OCI-M1 (cell line): ENCODE results near the gene MAP4K2.

Experiments
- DNase-seq: peaks from one replicate; lab custom pipeline; 2025; lab: John Stamatoyannopoulos, UW

Gene MAP4K2

DNA sequence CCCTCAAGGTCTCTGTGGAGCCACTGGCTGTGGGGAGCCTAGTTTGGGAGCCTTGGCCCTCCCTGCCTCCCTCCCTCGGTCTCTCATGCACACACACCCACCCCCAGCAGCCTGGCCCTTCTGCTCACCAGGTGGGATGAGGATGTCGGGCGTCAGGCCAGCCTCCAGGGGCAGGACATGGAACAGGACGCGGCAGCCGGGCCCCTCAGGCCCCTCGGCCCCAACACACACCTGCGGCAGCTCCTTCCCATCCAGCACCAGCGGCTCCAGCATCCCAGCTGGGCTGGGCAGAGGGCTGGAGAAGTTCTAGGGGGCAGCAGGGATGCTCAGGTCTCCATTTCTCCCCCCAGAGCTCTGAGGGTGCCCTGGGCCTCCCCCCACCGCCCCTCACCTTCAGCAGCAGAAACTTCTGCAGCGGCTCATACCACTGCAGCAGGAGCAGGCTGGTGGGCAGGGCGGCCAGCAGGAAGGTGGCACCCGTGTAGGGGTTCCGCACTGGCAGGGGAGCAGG lies 11.2 kb downstream of the MAP4K2 start:
- no peak for DNase-seq

GRCh38 chr11:64790205-64791095 lies 12.6 kb downstream of the MAP4K2 start:
- DNase-seq, result no peak

- no peak for DNase-seq
Observed at GRCh38 chr11:64789331-64790204, 13.4 kb downstream of the MAP4K2 start.

DNA sequence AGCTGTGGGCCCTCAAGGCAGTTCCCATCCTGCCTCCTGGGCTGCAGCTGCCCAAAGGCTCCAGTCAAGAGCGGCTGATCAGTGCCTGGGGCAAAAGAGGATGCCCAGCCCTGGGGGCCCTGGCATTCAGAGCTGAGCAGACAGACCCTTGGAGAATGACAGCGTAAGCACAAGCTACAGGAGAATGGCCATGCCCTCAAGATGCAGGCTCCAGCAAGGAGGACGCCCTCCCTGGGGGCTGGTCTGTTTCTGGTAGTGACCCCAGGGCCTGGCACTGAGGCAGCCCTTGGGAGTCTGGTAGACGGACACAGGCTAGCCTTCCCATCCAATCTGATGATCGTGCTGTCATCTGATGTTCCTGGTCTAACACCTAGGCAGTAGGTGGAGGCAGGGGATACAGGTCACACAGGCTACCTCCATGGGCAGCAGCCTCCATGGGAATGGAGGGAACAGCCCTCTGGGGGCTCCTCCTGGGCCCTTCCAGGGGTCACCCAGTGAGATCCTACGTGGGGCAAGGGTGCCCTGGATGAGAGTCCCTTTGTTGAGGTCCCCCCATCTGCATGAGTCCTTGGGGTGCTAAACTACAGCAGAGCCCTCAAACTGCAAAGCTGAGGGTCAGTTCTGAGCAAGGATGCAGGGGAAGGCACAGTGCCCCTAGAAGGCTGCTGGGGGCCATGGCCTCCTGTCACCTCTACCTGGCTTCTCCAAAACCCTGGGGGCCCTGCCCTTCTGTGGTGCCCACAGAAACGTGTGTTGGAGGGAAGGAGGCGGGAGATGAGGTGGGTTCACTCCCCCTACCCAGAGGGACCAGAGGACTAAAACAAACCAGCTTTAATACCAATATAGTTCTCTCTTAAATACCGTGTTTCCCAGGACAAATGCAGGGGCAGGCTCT lies 14.4 kb downstream of the MAP4K2 start:
- no peak for DNase-seq

GRCh38 chr11:64787526-64788320 lies 15.3 kb downstream of the MAP4K2 start:
- DNase-seq, result peak; percentile 75

DNA sequence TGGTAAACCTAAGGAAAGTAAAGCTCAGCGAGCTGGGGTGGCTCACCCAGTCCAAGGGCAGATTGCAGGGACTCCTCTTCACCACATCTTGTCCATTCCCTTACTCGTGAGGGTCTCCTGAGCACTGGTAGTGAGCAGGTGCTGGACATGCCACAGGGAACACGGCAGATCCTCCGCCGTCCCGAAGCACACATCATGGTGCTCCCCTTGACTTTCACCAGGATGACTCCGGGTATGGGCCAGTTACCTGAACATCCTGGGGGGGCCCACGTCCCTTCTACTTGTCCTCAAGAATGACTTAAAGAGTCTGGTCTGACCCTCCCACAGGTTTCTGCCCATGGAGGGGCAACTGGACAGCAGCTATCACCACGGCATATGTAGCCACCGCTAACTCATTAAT lies 16.7 kb downstream of the MAP4K2 start:
- no peak for DNase-seq

DNA sequence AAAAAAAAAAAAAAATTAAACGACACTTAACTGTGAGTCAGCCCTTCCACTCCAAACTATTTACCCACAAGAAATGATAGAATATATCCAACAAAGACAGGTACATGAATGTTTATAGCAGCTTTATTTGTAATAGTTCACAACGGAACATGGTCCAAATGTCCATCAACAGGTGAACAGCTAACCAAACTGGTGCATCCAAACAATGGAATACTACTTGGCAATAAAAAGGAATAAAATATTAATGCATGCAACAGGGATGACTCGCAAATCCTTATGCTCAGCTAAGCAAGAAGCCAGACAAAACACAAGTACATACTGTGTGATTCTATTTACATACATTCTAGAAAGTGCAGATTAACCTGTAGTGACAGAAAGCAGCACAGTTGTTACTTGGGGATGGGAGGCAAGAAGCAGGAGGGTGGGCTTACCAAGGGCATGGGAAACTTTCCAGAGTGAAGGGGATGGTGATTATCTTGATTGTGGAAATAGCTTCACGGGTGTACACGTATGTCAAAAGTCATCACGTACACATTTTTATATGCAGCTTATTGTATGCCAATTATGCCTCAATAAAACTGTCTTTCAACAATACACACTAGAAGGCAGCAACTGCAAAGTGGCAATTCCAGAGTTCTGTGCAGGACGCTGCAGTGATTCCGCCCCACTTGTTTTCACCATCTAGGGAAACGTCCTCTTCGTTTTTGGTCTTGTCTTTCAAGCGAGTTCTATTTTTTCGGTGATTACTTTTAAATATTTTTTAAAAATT lies 18.0 kb downstream of the MAP4K2 start:
- no peak for DNase-seq

DNA sequence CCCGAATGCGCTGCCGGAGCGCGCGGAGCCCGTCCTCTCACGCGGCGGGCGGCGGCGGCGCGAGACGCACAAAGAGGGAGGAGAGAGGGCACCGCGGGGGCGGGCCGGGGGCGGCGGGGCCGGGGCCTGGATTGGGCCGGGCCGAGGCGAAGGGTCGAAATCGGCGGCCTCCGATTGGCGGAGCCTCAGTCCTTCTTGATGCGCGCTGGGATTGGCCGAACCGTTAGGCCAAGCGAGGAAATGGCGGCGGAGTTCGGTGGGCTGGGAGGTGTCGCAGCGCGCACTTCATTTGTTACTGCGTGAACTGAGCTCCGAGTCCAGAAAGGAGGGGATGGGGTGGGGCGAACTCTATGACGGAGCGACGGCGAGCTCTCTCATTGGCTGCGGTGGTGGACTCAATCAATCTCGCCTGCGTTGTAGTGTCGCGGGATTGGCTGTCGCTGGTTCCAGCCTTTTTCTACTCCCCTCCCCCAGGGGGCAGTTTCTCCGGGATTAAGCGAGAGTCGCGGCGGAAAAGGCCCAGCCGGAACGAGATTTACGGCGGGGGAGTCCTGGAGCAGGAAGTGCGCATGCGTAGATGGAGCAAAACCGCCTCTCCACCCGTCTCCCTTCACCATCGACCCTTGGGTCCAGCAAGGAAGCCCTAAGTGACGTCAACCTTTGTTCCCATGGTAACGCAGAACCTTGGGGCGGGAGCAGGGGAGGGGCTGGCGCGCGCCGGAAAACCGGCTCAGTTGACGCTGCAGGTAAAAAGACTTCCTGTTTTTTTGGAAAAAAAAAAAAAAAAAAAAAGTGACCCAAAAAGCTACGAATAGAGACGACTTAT lies 24.3 kb downstream of the MAP4K2 start, which contains the start of gene SF1:
SF1 (minus strand) TSS at position 70 of the 826 bp plus-strand sequence. CDS start 150 bp downstream, outside the sequence.
- DNase-seq, result peak; percentile 100

DNA sequence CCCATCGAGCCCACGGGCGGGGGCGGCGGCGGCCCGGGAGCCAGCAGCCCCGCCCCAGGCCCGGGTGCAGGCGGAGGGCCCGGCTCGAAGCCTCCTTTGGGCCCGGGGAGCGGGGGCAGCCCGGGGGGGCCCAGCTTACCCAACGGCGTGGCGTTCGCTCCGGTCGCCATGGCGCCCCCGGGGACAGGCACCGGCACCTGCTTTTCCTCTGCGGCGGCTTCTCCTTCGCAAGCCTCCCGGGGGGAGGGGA lies 24.9 kb downstream of the MAP4K2 start:
- no peak for DNase-seq

- peak; percentile 86 for DNase-seq
Observed at GRCh38 chr11:64777449-64778222, 25.4 kb downstream of the MAP4K2 start.

DNA sequence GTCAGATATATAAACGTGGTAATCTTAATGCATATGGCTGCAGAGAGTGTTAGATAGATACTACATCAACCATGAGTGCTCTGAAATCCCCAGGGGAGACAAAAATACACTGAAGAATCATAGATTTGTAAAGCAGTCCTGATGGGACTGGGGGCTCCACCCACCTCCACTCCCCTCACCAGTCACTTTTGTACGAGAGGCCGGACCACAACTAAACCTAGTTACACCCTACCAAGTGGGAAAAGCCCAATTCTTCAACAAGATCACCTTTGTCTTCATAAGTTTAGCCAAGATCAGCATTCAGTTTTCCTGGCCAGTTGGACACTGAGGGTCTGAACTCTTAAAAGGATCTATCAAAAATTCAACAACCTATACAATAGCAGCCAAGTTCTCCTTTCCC lies 26.1 kb downstream of the MAP4K2 start:
- no peak for DNase-seq

DNA sequence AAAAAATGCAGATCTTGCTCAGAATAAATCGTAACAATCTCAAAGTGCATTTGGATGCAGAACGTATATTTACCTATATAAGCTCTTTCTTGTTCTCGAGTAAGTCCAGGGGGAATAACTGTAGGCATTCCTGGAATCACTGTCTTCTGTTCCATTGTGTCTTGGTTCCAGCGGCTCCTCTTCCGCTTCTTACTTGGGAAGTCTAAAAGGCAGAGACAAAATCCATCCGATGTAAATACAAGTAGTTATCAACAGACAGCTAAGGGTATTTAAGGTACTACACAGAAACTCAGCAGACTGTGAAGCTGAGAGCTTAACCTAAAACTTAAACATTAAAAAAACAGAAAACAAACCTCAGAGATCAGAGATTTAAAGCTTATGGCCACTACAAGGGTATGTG lies 26.6 kb downstream of the MAP4K2 start:
- DNase-seq, result no peak

DNA sequence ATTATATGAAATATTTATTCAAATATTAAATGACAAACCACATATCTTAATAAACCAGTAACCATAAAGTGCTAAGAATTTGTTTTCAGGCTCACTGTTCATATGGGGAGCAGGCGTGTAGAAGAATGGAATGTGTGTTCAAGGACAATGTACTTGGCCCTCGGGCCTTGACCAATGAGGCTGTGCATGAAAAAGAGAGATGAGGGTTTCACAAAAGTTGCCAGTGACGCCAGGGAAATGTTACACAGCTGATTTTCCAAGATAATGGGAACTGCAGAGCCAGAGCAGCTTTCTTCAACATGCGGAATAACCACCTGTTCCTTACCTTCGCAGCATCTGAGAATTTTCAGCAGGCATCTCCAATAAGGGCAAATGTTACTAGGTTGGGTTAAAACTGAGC lies 28.9 kb downstream of the MAP4K2 start:
- DNase-seq, result no peak

DNA sequence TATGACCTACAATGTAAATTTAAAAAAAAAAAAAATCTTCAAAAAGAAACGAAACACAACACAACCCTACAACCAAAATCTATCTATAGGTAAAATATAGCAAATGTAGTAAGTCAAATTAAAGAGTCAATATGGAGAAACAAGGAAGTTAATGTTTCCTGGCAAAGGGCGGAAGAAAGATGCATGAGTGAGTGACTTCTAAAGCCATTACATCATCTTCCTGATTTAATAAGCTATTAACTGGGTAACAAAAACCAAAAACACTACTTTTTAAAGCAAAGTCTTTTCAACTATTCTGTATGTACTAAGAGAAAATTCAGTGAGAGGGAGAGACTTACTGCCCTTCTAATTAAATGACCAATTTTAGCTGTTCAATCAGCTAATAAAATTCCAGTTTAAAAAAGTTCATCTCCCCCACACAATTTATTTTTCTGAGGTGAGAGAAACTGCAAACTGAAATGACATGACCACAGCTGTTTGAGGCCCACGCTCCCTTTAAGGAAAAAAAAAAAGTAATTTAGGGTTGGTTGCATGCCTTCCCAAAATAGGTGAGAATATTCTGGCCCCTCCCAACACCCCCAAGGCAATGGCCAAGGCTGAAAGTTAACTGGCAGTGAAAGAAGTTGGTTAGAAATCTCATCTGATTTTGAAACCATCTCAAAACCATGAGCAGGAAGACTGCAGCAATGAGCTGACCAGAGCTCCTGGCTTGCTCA lies 30.6 kb downstream of the MAP4K2 start:
- no peak for DNase-seq

- DNase-seq, result no peak
Observed at GRCh38 chr11:64771861-64772260, 31.2 kb downstream of the MAP4K2 start.

- DNase-seq, result no peak
Observed at GRCh38 chr11:64770120-64770519, 32.9 kb downstream of the MAP4K2 start.

GRCh38 chr11:64769283-64769682 lies 33.7 kb downstream of the MAP4K2 start:
- DNase-seq, result no peak

DNA sequence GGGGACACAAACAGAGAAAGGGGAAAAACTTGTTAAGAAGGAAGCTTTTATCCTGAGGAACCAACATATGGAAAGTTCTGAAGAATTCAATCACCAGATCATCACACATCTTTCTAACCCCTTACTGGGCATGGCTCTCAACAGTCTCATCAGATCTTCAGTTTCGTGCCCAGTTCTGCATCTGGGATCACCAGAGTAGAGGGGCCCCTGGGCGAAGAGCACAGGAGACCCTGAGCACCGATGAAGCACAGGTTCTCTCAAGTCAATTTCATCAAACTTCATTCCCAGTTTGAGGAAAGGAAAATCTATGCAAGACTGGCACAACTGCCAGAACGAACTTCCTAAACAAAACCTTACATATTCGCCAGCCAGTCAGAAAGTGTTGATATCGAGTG lies 34.7 kb downstream of the MAP4K2 start:
- no peak for DNase-seq
